ENCODE measurements around the gene WASF2. TPM values are rescaled to one million over a fixed set of nuclear protein-coding genes. Genes with fewer than 3 reads are reported as not detected.

The WASF2 gene
- total and polyA plus RNA-seq, 2 of the 13 experiments (the other 11 are each of a cell fraction or from before 2014, with no cell fraction given): 10.4 to 27.7 TPM

DNA sequence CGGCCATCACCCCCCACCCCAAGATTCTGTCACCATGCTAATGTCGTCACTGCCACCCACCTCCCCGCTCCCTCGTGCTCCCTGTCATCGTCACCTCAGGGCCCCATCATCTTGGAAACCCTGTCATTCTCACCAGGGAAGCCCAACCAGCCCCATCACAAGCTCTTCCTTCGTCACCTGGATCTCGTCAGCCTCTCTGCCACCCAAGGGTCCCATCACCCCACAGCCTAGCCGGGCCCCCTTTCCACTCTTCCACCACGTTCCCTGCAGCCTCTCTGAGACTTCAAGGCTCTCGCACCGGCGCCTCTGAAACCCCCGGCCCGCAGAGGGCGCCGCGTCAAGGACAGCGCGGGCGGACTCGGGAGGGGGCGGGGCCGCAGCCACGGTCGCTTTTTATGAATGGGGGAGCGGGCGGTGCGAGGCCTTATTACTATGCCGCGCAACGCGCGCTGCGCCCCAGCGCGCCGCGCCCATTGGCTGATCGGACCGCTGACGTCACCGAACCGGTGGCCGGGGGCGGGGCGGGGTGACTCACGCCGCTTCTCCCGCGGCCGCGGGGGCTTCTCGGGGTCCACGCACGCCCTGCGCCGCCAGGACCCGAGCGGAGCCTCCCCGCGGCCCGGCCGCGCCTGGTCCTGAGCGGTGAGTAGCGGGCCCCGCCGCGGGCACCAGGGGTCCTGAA lies 97.7 kb downstream of the WASF2 start, which contains the start of gene GPR3 (continued):
- TF ChIP-seq STAT6 (CRISPR knock-in tag; IDR thresholded peaks at IDR 0.05; ENCODE audit: borderline replicate concordance) (no peak), XBP1 (CRISPR knock-in tag; IDR thresholded peaks at IDR 0.05) (no peak), WIZ (CRISPR knock-in tag; IDR thresholded peaks at IDR 0.05) (no peak), ATF1 (CRISPR knock-in tag; IDR thresholded peaks at IDR 0.05) (no peak), SAFB2 (CRISPR knock-in tag; IDR thresholded peaks at IDR 0.05; ENCODE audit: borderline replicate concordance, low read depth) (peak; percentile 35; the same call in 1 of the 2 replicates), MIER2 (CRISPR knock-in tag; IDR thresholded peaks at IDR 0.05) (no peak), ZNF367 (CRISPR knock-in tag; IDR thresholded peaks at IDR 0.05; ENCODE audit: borderline replicate concordance) (no peak), XRCC5 (optimal IDR thresholded peaks at IDR 0.05; ENCODE audit: low read length) (peak; percentile 75), TEF (CRISPR knock-in tag; IDR thresholded peaks at IDR 0.05) (no peak), POGK (CRISPR knock-in tag; conservative IDR thresholded peaks at IDR 0.05) (peak; percentile 79), THAP11 (CRISPR knock-in tag; IDR thresholded peaks at IDR 0.05) (peak; percentile 55), USF2 (IDR thresholded peaks at IDR 0.05; ENCODE audit: low read depth, low read length) (no peak), USF2 (CRISPR knock-in tag; IDR thresholded peaks at IDR 0.05; ENCODE audit: borderline replicate concordance) (no peak), GTF3A (CRISPR knock-in tag; conservative IDR thresholded peaks at IDR 0.05) (no peak; the same call in 1 of the 2 replicates), SMC3 (IDR thresholded peaks at IDR 0.05; ENCODE audit: low read length) (no peak)
- TF ChIP-seq, protein P1, sequence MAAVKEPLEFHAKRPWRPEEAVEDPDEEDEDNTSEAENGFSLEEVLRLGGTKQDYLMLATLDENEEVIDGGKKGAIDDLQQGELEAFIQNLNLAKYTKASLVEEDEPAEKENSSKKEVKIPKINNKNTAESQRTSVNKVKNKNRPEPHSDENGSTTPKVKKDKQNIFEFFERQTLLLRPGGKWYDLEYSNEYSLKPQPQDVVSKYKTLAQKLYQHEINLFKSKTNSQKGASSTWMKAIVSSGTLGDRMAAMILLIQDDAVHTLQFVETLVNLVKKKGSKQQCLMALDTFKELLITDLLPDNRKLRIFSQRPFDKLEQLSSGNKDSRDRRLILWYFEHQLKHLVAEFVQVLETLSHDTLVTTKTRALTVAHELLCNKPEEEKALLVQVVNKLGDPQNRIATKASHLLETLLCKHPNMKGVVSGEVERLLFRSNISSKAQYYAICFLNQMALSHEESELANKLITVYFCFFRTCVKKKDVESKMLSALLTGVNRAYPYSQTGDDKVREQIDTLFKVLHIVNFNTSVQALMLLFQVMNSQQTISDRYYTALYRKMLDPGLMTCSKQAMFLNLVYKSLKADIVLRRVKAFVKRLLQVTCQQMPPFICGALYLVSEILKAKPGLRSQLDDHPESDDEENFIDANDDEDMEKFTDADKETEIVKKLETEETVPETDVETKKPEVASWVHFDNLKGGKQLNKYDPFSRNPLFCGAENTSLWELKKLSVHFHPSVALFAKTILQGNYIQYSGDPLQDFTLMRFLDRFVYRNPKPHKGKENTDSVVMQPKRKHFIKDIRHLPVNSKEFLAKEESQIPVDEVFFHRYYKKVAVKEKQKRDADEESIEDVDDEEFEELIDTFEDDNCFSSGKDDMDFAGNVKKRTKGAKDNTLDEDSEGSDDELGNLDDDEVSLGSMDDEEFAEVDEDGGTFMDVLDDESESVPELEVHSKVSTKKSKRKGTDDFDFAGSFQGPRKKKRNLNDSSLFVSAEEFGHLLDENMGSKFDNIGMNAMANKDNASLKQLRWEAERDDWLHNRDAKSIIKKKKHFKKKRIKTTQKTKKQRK (IDR thresholded peaks at IDR 0.05; ENCODE audit: low read length): no peak
- TF ChIP-seq, protein P2, sequence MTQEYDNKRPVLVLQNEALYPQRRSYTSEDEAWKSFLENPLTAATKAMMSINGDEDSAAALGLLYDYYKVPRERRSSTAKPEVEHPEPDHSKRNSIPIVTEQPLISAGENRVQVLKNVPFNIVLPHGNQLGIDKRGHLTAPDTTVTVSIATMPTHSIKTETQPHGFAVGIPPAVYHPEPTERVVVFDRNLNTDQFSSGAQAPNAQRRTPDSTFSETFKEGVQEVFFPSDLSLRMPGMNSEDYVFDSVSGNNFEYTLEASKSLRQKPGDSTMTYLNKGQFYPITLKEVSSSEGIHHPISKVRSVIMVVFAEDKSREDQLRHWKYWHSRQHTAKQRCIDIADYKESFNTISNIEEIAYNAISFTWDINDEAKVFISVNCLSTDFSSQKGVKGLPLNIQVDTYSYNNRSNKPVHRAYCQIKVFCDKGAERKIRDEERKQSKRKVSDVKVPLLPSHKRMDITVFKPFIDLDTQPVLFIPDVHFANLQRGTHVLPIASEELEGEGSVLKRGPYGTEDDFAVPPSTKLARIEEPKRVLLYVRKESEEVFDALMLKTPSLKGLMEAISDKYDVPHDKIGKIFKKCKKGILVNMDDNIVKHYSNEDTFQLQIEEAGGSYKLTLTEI (CRISPR knock-in tag; conservative IDR thresholded peaks at IDR 0.05): no peak
